Chondrocyte (in vitro differentiated cells): ENCODE data around the gene LYRM4. TPM values are rescaled to one million over a fixed set of nuclear protein-coding genes. Genes with fewer than 3 reads are reported as not detected.

Experiments
- DNase-seq: peaks from one replicate; pipeline ENCODE4 v3.0.0; 2021; ENCODE audit warnings: mixed read lengths, low spot score
- H3K27ac Mint-ChIP-seq: one replicate; pipeline ENCODE4 v1.8.0; 2021; ENCODE audit warnings: mild to moderate bottlenecking, moderate library complexity, mixed read lengths; ENCODE audit not compliant: unreplicated experiment
- H3K27me3 Mint-ChIP-seq: 2 replicates; pipeline ENCODE4 v1.8.0; 2021; ENCODE audit warnings: low read depth, mixed read lengths
- H3K36me3 Mint-ChIP-seq: 2 replicates; pipeline ENCODE4 v1.8.0; 2021; ENCODE audit warnings: low read depth, mixed read lengths
- H3K4me1 Mint-ChIP-seq: 2 replicates; pipeline ENCODE4 v1.8.0; 2021; ENCODE audit warnings: low read depth, mild to moderate bottlenecking, mixed read lengths
- H3K4me3 Mint-ChIP-seq: one replicate; pipeline ENCODE4 v1.8.0; 2021; ENCODE audit warnings: mild to moderate bottlenecking, moderate library complexity, mixed read lengths; ENCODE audit not compliant: unreplicated experiment
- H3K9me3 Mint-ChIP-seq: 2 replicates; pipeline ENCODE4 v1.8.0; 2021; ENCODE audit warnings: low read depth, mixed read lengths
- CTCF ChIP-seq: fragments of 200-600 bp; sonication (generic); IDR thresholded peaks from 2 replicates; pipeline ENCODE4 v1.5.0; 2021; ENCODE audit warnings: antibody characterized with exemption, mild to moderate bottlenecking, moderate library complexity
- total RNA-seq: library from RNA; stranded (reverse); gene quantifications from 3 replicates; pipeline ENCODE4 v1.2.1, GENCODE V29; 2021

LYRM4 gene
- total RNA-seq, 1 donor from 2014 or later: 18.0 TPM

GRCh38 chr6:5248302-5249098, 12.2 kb downstream of the LYRM4 start:
- no peak for DNase-seq
- Mint-ChIP-seq H3K36me3 (peaks cover 8% of the 10 kb centered on the region), H3K27ac (no peak overlapping the region), H3K4me3 (no peak overlapping the region), H3K9me3 (peaks cover 6% of the 10 kb centered on the region), H3K4me1 (peaks cover 11% of the 10 kb centered on the region), H3K27me3 (no peaks in the 10 kb centered on the region)
- TF ChIP-seq CTCF: no peak

GRCh38 chr6:5247201-5247600, 13.5 kb downstream of the LYRM4 start:
- no peak for TF ChIP-seq CTCF
- Mint-ChIP-seq H3K9me3 (peaks cover 6% of the 10 kb centered on the region), H3K27ac (no peak overlapping the region), H3K4me3 (no peak overlapping the region), H3K27me3 (no peaks in the 10 kb centered on the region), H3K36me3 (peaks cover 5% of the 10 kb centered on the region), H3K4me1 (peaks cover 11% of the 10 kb centered on the region)
- DNase-seq: no peak

- H3K4me1 Mint-ChIP-seq: peaks cover 11% of the 10 kb centered on the region
- H3K4me3 Mint-ChIP-seq: no peak overlapping the region
- H3K27me3 Mint-ChIP-seq: no peaks in the 10 kb centered on the region
- H3K36me3 Mint-ChIP-seq: peaks cover 3% of the 10 kb centered on the region
- H3K9me3 Mint-ChIP-seq: peaks cover 4% of the 10 kb centered on the region
- H3K27ac Mint-ChIP-seq: no peak overlapping the region
- no peak for DNase-seq
- no peak for TF ChIP-seq CTCF
These were observed 14.3 kb downstream of the LYRM4 start for GRCh38 chr6:5246141-5247097.

- peaks cover 2% of the 10 kb centered on the region for H3K36me3 Mint-ChIP-seq
- H3K4me1 Mint-ChIP-seq: peaks cover 5% of the 10 kb centered on the region
- no peak overlapping the region for H3K27ac Mint-ChIP-seq
These were observed 17.7 kb downstream of the LYRM4 start for GRCh38 chr6:5243069-5243468.

More at GRCh38 chr6:5243069-5243468, 17.7 kb downstream of the LYRM4 start:
- TF ChIP-seq CTCF: no peak
- no peaks in the 10 kb centered on the region for H3K9me3 Mint-ChIP-seq
- H3K27me3 Mint-ChIP-seq: no peaks in the 10 kb centered on the region
- DNase-seq: no peak
- no peak overlapping the region for H3K4me3 Mint-ChIP-seq
